NCI-H146 treated with DMSO at 0.1 percent for 48 hours (cell line): ENCODE results near the gene FAM114A1.

Experiments
- DNase-seq: peaks from one replicate; lab custom pipeline; 2025; ENCODE audit not compliant: unreplicated experiment; lab: John Stamatoyannopoulos, UW

Gene FAM114A1

GRCh38 chr4:38858097-38858420 lies 9.5 kb upstream of the FAM114A1 start:
- DNase-seq: no peak

- DNase-seq: no peak
Observed at GRCh38 chr4:38859501-38859900, 8.1 kb upstream of the FAM114A1 start.

GRCh38 chr4:38860788-38861424 lies 6.7 kb upstream of the FAM114A1 start:
- no peak for DNase-seq

GRCh38 chr4:38861791-38862190 lies 5.8 kb upstream of the FAM114A1 start:
- DNase-seq: no peak

GRCh38 chr4:38865445-38865844 lies 2.2 kb upstream of the FAM114A1 start:
- DNase-seq: no peak

DNA sequence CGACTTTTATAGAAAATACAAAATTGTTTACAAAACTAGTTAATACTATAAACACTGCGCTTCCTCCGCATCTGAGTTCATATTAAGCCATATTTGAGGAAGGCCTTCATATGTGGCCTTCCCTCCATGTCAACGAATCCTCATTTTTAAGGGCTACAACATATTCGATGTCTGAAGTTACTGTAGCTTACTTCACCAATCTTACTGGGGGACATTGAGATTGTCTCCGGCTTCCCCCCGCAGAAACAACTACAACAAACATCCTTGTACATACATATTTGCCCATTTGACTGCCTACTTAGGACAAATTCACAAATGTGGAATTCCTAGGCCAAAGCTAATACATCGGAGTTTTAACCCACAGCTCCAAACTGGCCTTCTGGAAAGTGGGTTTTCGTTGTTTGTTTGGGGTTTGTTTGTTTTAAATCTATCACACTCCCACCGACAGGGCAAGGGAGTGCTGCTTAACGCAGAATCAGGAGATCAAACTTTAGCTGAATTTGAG lies 581 bp upstream of the FAM114A1 start:
- no peak for DNase-seq

DNA sequence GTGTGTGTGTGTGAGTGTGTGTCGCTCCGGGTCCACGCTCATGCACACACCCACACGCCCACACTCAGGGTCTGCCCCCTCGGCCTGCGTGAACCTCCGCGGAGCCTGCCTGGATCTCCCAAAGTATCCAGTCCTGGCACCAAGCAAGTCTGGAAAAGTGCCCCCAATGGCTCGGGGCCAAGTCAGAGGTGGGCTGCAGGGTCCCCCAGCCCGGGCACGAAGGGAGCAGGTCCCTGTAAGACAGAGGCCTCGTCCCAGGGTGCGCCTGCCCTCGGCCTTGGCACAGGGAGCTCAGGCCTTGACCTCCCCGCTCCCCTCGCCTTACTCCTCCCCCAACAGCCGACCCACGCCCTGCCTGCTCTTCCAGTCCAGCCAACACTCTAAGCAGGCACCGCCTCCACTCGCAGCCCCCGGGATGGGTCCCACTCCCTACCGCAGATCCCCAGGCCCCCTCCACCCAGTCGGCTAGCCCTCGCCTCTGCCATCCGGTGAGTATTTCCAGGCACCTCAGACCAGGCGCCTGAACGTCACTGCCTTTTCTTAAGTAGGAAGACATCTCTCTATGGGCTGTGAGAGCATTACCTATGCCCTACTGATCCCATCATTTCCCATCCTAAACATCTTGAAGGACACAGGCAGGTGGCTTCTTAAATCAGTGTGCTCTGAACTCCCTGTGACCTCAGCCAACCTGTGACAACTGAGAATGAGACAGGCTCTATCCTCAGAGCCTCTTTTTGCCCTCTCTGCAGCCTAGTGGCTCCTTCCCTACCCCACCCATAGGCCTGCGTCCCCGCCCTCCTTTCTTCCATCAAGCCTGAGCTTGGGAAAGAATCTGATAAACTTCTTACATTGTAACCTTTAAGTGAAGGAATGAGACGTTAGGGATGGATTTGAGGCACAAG lies 704 bp downstream of the FAM114A1 start:
- no peak for DNase-seq

DNA sequence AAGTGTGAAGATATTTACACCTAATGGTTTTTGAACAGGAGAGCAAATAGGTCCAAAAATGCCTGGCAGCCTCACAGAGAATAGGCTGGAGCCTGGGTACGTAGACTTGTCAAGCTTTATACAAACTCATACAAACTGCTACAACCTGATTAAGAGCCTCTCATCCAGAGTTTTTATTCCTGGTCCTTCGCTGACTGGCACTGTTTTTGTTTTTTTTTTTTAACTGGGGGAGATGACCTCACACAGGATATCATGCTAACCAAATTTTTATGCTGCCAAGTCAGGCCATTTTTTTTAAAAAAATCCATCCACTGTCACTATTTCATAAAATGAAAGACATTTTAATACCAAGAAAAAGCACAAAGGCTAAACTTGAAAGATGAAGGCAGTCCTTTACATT lies 1.9 kb downstream of the FAM114A1 start:
- no peak for DNase-seq

- no peak for DNase-seq
Observed at GRCh38 chr4:38870098-38870808, 2.6 kb downstream of the FAM114A1 start.

DNA sequence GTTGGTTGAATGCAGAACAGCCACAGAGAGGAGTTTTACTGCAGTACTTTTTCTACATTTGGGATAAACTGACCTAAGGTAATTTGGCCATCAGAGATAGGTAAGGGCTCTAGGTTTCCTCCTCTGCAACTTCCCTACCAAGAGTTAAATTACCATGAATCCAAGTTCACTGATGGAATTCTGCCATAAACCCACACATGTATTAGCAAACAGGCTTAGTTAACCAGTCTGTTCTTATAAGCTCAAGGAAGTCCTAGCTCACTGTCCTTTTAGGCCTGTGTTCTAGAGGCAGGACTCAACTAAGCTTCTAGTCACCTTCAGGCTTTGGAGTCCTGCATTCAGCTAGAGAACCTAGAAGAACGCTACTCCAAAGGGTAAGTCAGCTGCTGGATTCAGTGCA lies 4.0 kb downstream of the FAM114A1 start:
- DNase-seq: no peak

DNA sequence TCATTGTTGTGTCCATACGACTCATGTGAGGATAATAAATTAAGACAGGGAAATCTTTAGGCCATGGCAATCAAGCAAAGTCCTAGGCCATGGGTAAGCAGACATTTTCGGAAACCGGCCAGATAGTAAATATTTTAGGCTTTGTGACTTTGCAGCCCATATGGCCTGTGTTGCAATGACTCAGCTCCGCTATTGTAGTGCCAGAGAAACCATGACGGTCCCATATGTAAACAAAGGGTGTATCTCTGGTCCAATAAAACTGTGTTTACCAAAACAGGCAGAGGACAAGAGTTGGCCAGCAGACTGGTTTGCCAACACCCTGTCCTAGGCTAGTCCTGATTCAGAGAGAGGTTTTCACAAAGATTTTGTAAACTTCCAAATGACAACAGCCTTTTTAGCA lies 5.0 kb downstream of the FAM114A1 start:
- no peak for DNase-seq

DNA sequence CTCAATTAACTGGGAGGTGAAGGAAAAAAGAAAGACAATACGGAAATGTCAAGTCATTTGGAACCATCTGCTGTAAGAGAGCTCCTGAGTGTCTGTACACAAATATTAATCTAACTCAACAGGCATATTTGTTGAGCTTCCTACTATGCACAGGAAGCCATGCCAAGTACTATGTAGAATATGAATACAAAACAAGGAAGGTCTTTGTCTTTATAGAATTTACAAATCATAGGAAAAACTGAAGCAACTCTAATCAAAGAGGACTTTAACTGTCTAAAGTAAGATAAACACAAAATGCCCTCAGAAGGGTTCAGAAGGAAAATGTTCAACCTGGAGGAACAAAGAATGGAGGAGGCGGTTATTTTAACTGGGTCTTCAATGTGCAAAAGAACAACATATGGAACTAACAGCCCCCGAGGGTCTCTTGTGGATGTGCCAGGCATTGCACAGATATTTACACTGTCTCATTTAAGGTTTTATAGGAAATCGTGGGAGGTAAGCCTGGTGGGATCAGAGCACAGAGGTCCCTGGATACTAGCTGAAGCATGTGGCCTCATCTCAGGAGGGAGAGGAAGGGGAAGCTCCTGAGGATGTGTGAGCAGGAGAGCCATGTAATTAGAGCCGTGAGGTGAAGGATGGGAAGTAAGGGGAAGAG lies 5.8 kb downstream of the FAM114A1 start:
- no peak for DNase-seq

- DNase-seq: no peak
Observed at GRCh38 chr4:38876636-38877035, 9.0 kb downstream of the FAM114A1 start.

DNA sequence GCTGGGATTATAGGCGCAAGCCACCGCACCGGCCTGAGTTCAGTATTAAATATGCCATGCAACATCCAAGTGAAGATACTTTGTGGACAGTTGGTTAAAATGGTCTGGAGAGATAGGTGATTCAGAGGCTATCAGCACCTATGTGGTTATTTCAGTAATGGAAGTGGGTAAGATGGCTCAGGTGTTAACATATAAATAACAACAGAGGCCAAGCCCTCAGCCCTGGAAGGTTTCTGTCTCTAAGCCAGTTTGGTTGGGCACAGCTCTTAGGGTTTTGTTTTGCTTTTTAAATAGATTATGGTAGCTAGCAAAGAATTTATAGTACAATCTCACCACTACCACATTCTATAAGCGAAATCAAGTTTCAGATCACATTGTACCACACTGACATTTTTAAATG lies 16.6 kb downstream of the FAM114A1 start:
- DNase-seq: no peak

GRCh38 chr4:38889143-38889542 lies 21.5 kb downstream of the FAM114A1 start:
- DNase-seq: no peak

- DNase-seq: no peak
Observed at GRCh38 chr4:38891051-38891983, 23.7 kb downstream of the FAM114A1 start.

GRCh38 chr4:38894322-38894982 lies 26.8 kb downstream of the FAM114A1 start:
- no peak for DNase-seq

- DNase-seq: no peak
Observed at GRCh38 chr4:38896940-38897339, 29.3 kb downstream of the FAM114A1 start.

- no peak for DNase-seq
Observed at GRCh38 chr4:38898245-38898644, 30.6 kb downstream of the FAM114A1 start.

DNA sequence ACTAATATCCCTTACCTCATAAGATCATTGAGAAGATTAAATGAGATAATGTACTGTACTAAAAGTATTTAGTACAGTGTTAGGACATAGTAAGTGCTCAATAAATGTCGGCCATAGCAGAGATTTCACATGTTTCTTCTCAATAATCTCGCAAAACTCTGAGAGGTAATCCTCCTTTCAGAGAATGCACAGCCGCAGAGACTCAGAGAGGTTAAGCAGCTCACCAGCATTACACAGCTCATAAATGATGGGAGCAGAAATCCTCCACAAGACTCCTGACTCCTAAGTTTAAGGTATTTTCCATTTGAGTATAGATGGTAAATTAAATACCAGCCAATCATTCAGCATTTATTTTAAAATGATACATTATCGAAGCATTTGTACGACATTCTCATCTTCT lies 34.6 kb downstream of the FAM114A1 start:
- no peak for DNase-seq
